ENCODE measurements around the gene ARHGAP27. TPM values are rescaled to one million over a fixed set of nuclear protein-coding genes. Genes with fewer than 3 reads are reported as not detected.
"Not testable (repeated sequence)": the region's sequence is repeated elsewhere in the genome, so short reads cannot be mapped to it uniquely, and the experiment has no call there.

Gene ARHGAP27
- total and polyA plus RNA-seq, 9 of the 15 experiments (the other 6 are each of a cell fraction or from before 2014, with no cell fraction given), result 0.04 to 4.6 (median 2.1) TPM

GRCh38 chr17:45445901-45446743, 13.5 kb upstream of the ARHGAP27 start (continued):
- TF ChIP-seq CTBP1 (IDR thresholded peaks at IDR 0.05; ENCODE audit: borderline replicate concordance) (0 out of 2 replicates have a peak, but pooled peaks have one; percentile 17), ZBTB17 (CRISPR knock-in tag; IDR thresholded peaks at IDR 0.05) (peak; percentile 35; the same call in 1 of the 2 replicates), HMBOX1 (IDR thresholded peaks at IDR 0.05) (peak; percentile 73), EGR1 (conservative IDR thresholded peaks at IDR 0.05) (peak; percentile 70), MITF (IDR thresholded peaks at IDR 0.05) (0 out of 2 replicates have a peak, but pooled peaks have one; percentile 53), CBFA2T3 (IDR thresholded peaks at IDR 0.05) (0 out of 2 replicates have a peak, but pooled peaks have one; percentile 2), ZKSCAN8 (CRISPR knock-in tag; IDR thresholded peaks at IDR 0.05) (peak; percentile 72; the same call in 1 of the 2 replicates), RBBP5 (IDR thresholded peaks at IDR 0.05; ENCODE audit: borderline replicate concordance, insufficient read depth, low read length, poor library complexity, severe bottlenecking) (peak; percentile 29), TOE1 (IDR thresholded peaks at IDR 0.05; ENCODE audit: borderline replicate concordance) (0 out of 2 replicates have a peak, but pooled peaks have one; percentile 25), TFAP4 (CRISPR knock-in tag; IDR thresholded peaks at IDR 0.05; ENCODE audit: borderline replicate concordance) (peak; percentile 63; the same call in 1 of the 2 replicates), ZNF134 (CRISPR knock-in tag; conservative IDR thresholded peaks at IDR 0.05) (0 out of 2 replicates have a peak, but pooled peaks have one; percentile 21), ATF3 (IDR thresholded peaks at IDR 0.05) (peak; percentile 58; the same call in 1 of the 2 replicates), NRF1 (conservative IDR thresholded peaks at IDR 0.05 in 1 of 2, IDR thresholded peaks at IDR 0.05 in 1 of 2) (peak in 1 of 2 experiments; percentile 23; a peak in 1 of 4 replicates), DPF2 (IDR thresholded peaks at IDR 0.05) (peak; percentile 51; the same call in 1 of the 2 replicates), MEIS2 (IDR thresholded peaks at IDR 0.05; ENCODE audit: partially characterized antibody) (peak; percentile 71)
- not testable (repeated sequence) for TF ChIP-seq TOE1 (CRISPR knock-in tag; IDR thresholded peaks at IDR 0.05; ENCODE audit: borderline replicate concordance, low read depth); ATF3 (CRISPR knock-in tag; conservative IDR thresholded peaks at IDR 0.05)
